PC-3 (cell line): ENCODE results near the gene CPVL. TPM values are rescaled to one million over a fixed set of nuclear protein-coding genes. Genes with fewer than 3 reads are reported as not detected.
A peak's percentile ranks its signal among the peaks of the same experiment; 100 is the strongest.

Experiments used
- ATAC-seq: fragments of 200-7000 bp; cut with Tn5 transposase; 2 replicates; pipeline ENCODE4 v1.9.1; 2020; ENCODE audit warnings: mild to moderate bottlenecking, moderate library complexity
- BruUV-seq: library from RNA; stranded (reverse); fragments of 400-500 nt; replicated peaks from 2 replicates; lab custom pipeline; 2021; lab: Mats Ljungman, UMichigan
- CTCF ChIA-PET: fragments of 300-600 bp; sonication (Branson Sonifier 250); formaldehyde crosslinking; loops from one replicate; lab custom pipeline; 2022; ENCODE audit warnings: antibody characterized with exemption; lab: Charles Lee
- POLR2A ChIA-PET: fragments of 300-600 bp; sonication (Branson Sonifier 250); formaldehyde crosslinking; loops from one replicate; lab custom pipeline; 2022; ENCODE audit warnings: antibody characterized with exemption; ENCODE audit not compliant: unreplicated experiment; lab: Charles Lee
- DNase-seq: peaks from one replicate; pipeline ENCODE4 v3.0.0-alpha.2; 2015
- H2AFZ ChIP-seq: fragments of 300-600 bp; sonication (generic); 2 replicates; pipeline ENCODE4 v1.6.0; 2016; ENCODE audit warnings: antibody characterized with exemption, low read length
- H3F3A ChIP-seq: fragments of 300-600 bp; sonication (generic); one replicate; pipeline ENCODE4 v1.6.0; 2017; ENCODE audit warnings: antibody characterized with exemption, low read length, control low read depth, mild to moderate bottlenecking; ENCODE audit not compliant: unreplicated experiment
- H3K27ac ChIP-seq: fragments of 300-600 bp; sonication (generic); 2 replicates; pipeline ENCODE4 v1.5.1; 2016; ENCODE audit warnings: mild to moderate bottlenecking, low read length
- H3K27me3 ChIP-seq: fragments of 300-600 bp; sonication (generic); 2 replicates; pipeline ENCODE4 v1.6.1; 2016; ENCODE audit warnings: low read length, mixed read lengths
- H3K36me3 ChIP-seq: fragments of 300-600 bp; sonication (generic); 2 replicates; pipeline ENCODE4 v1.6.1; 2016; ENCODE audit warnings: low read depth, mixed run types, low read length, mixed read lengths
- H3K4me1 ChIP-seq: fragments of 300-600 bp; sonication (generic); 2 replicates; pipeline ENCODE4 v1.5.1; 2016; ENCODE audit warnings: low read length; ENCODE audit not compliant: insufficient read depth
- H3K4me2 ChIP-seq: fragments of 300-600 bp; sonication (generic); 2 replicates; pipeline ENCODE4 v1.6.0; 2016; ENCODE audit warnings: low read length
- H3K4me3 ChIP-seq: fragments of 300-600 bp; sonication (generic); 2 replicates; pipeline ENCODE4 v1.5.1; 2016; ENCODE audit warnings: mild to moderate bottlenecking, low read length, mixed read lengths
- H3K79me2 ChIP-seq: fragments of 300-600 bp; sonication (generic); 2 replicates; pipeline ENCODE4 v1.6.1; 2017; ENCODE audit warnings: low read length, mixed read lengths
- H3K9ac ChIP-seq: fragments of 300-600 bp; sonication (generic); 2 replicates; pipeline ENCODE4 v1.6.0; 2016; ENCODE audit warnings: mild to moderate bottlenecking, low read length
- H3K9me2 ChIP-seq: fragments of 300-600 bp; sonication (generic); replicated peaks from 2 replicates; pipeline ENCODE4 v1.6.1; 2016; ENCODE audit warnings: mixed run types, low read length, mixed read lengths
- H3K9me3 ChIP-seq: fragments of 300-600 bp; sonication (generic); 2 replicates; pipeline ENCODE4 v1.6.1; 2016; ENCODE audit warnings: low read length, mixed read lengths
- H4K20me1 ChIP-seq: fragments of 300-600 bp; sonication (generic); 2 replicates; pipeline ENCODE4 v1.6.1; 2016; ENCODE audit warnings: low read length, mixed read lengths
- CTCF ChIP-seq: fragments of 300-600 bp; sonication (generic); conservative IDR thresholded peaks from 2 replicates; pipeline ENCODE4 v1.5.1; 2017; ENCODE audit warnings: antibody characterized with exemption, low read depth, mild to moderate bottlenecking, low read length
- EZH2 ChIP-seq: fragments of 300-600 bp; sonication (generic); IDR thresholded peaks from one replicate; pipeline ENCODE4 v1.6.1; 2017; ENCODE audit warnings: antibody characterized with exemption, mild to moderate bottlenecking, low read length; ENCODE audit not compliant: unreplicated experiment
- EZH2phosphoT487 ChIP-seq: fragments of 300-600 bp; sonication (generic); IDR thresholded peaks from 2 replicates; pipeline ENCODE4 v1.6.1; 2018; ENCODE audit warnings: mild to moderate bottlenecking, antibody characterized with exemption, low read length, borderline replicate concordance
- intact Hi-C: fragments of 100-400 bp; cut with micrococcal nuclease; formaldehyde crosslinking; loops from 2 replicates; pipeline ENCODE4 v1.9.0; 2023
- total RNA-seq: library from RNA; depleted of rRNA; stranded (reverse); fragments of >200 nt; gene quantifications from 2 replicates; pipeline ENCODE4 v1.2.3, GENCODE V29; 2014

The CPVL gene
- total RNA-seq, 1 experiment from 2014 or later, result 14.7 TPM

DNA sequence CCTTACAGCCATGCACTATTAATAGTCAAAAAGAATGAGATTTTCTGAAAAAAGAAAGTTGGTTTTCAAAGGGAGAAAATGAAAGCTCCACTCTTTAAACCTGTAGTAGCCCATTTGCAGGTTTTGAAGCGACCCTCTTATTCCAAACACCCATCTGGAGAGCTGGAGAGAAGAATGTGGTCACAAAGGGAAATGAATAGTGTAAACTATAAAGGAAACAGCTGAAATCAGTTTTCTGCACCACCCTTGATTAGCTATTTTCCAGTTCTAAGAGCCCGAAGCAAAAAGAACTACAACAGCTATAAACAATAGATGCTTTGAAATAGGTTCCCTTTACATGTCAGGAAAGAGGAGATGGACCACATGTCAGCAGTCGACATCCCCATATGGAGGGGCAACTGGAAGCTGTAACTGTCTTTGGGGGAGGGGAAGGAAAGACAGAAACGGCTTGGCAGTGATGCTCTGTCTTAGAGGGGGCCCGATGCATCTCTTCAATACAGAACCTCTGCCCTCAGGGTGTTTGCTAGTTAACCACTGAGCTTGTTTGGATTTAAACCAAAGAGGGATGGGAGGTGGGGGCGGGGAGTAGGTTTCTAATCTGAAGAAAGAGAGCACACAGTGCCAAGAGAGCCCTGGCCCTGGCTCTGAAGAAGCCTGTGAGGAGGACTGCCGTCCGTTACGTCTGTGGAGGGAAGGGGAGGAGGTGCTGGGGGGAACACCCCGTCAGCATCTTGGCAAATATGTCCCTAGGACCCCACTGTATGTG, 55.3 kb downstream of the CPVL start:
- H3K9me2 ChIP-seq, result no peaks in the 10 kb centered on the region
- no TSS peak for BruUV-seq
- H2AFZ ChIP-seq, result no peak overlapping the region
- no peaks in the 10 kb centered on the region for H4K20me1 ChIP-seq
- ChIA-PET CTCF (interaction anchor here (1.5 kb wide), 1 partner anchor 164 kb away, joined by 7 read pairs; no protein-coding TSS in a partner anchor), POLR2A (no interaction called here)
- H3K9ac ChIP-seq, result no peak overlapping the region
- intact Hi-C loops, result no loop called here
- no peaks in the 10 kb centered on the region for H3K4me1 ChIP-seq
- no peak overlapping the region for H3K4me3 ChIP-seq
- H3K36me3 ChIP-seq, result no peaks in the 10 kb centered on the region
- H3K27ac ChIP-seq, result no peak overlapping the region
- ATAC-seq (no peak), DNase-seq (no peak)
- no peaks in the 10 kb centered on the region for H3F3A ChIP-seq
- TF ChIP-seq EZH2 (no peak), CTCF (no peak), EZH2phosphoT487 (no peak)
- no peaks in the 10 kb centered on the region for H3K9me3 ChIP-seq
- no peaks in the 10 kb centered on the region for H3K27me3 ChIP-seq
- H3K4me2 ChIP-seq, result no peak overlapping the region
- no peaks in the 10 kb centered on the region for H3K79me2 ChIP-seq

- Histone ChIP-seq H3K79me2 (no peaks in the 10 kb centered on the region), H3K27me3 (no peaks in the 10 kb centered on the region), H2AFZ (no peak overlapping the region), H3K27ac (no peak overlapping the region), H3K9me3 (no peaks in the 10 kb centered on the region), H3K36me3 (no peaks in the 10 kb centered on the region), H3K9ac (no peak overlapping the region), H3F3A (no peaks in the 10 kb centered on the region), H3K4me3 (no peak overlapping the region), H3K4me1 (no peaks in the 10 kb centered on the region), H4K20me1 (no peaks in the 10 kb centered on the region), H3K9me2 (no peaks in the 10 kb centered on the region), H3K4me2 (no peak overlapping the region)
- ATAC-seq (no peak), DNase-seq (no peak)
- intact Hi-C loops, result no loop called here
- BruUV-seq, result no TSS peak
- CTCF ChIA-PET, result interaction anchor here (1.5 kb wide), 1 partner anchor 164 kb away, joined by 7 read pairs; no protein-coding TSS in a partner anchor
- TF ChIP-seq EZH2phosphoT487, result no peak
- no peak for TF ChIP-seq EZH2
- POLR2A ChIA-PET, result interaction anchor here (0.6 kb wide), 1 partner anchor 133 kb away, joined by 4 read pairs; no protein-coding TSS in a partner anchor
These were observed 56.1 kb downstream of the CPVL start for GRCh38 chr7:29090151-29090805.

- H2AFZ ChIP-seq, result no peak overlapping the region
- H3K9me2 ChIP-seq, result no peaks in the 10 kb centered on the region
- peak; percentile 33; the same call in 1 of the 2 replicates for ATAC-seq
- TF ChIP-seq CTCF (no peak), EZH2 (no peak), EZH2phosphoT487 (no peak)
- H3K27ac ChIP-seq, result no peak overlapping the region
- no peaks in the 10 kb centered on the region for H3K36me3 ChIP-seq
- CTCF ChIA-PET, result interaction anchor here (0.6 kb wide), 1 partner anchor 94 kb away, joined by 3 read pairs; no protein-coding TSS in a partner anchor
- no peak for DNase-seq
- H3K4me3 ChIP-seq, result no peak overlapping the region
- intact Hi-C loops, result no loop called here
- H3K9ac ChIP-seq, result no peak overlapping the region
- no peaks in the 10 kb centered on the region for H3K79me2 ChIP-seq
- POLR2A ChIA-PET, result no interaction called here
- H3K4me1 ChIP-seq, result no peaks in the 10 kb centered on the region
- H3K4me2 ChIP-seq, result no peak overlapping the region
- no peaks in the 10 kb centered on the region for H3K27me3 ChIP-seq
- no TSS peak for BruUV-seq
- no peaks in the 10 kb centered on the region for H3F3A ChIP-seq
- no peaks in the 10 kb centered on the region for H3K9me3 ChIP-seq
- no peaks in the 10 kb centered on the region for H4K20me1 ChIP-seq
These were observed 58.5 kb downstream of the CPVL start for GRCh38 chr7:29087840-29088170.
